Stimulated activated CD4-positive, alpha-beta T cell treated with anti-CD3 and anti-CD28 coated beads, Interleukin-2, amount 100 ng/mL, for 4 hours (primary cell): ENCODE measurements around the gene SLC29A1.

Source experiments
- DNase-seq: peaks from one replicate; pipeline ENCODE4 v3.0.0-alpha.2; 2020; ENCODE audit warnings: low read depth

SLC29A1 gene

DNA sequence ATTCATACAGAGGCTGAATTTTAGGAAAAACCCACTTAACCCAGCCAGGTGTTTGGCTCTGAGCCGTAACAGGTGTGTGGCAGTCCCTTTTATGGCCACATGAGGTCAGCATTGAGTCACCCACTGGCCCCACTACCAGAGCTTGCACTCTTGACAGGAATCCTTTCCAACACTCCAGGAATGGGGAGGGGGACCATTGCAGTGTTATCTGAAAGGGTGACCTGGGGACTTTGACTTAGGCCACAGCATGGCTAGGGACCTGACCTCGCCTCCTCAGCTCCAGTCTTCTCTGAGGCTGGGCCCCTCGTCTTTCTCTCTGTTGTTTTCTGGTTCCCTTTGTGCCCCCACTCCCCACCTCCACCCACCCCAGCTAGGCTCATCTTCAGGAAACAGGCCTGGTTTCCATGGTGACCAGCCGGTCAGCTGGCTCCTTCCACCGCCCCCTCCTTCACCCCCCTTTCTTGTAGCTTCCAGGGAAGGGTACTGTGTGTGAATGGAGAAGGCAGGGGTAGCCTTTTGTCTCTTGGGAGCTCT lies 44.8 kb downstream of the SLC29A1 start:
- DNase-seq = peak; percentile 48

DNA sequence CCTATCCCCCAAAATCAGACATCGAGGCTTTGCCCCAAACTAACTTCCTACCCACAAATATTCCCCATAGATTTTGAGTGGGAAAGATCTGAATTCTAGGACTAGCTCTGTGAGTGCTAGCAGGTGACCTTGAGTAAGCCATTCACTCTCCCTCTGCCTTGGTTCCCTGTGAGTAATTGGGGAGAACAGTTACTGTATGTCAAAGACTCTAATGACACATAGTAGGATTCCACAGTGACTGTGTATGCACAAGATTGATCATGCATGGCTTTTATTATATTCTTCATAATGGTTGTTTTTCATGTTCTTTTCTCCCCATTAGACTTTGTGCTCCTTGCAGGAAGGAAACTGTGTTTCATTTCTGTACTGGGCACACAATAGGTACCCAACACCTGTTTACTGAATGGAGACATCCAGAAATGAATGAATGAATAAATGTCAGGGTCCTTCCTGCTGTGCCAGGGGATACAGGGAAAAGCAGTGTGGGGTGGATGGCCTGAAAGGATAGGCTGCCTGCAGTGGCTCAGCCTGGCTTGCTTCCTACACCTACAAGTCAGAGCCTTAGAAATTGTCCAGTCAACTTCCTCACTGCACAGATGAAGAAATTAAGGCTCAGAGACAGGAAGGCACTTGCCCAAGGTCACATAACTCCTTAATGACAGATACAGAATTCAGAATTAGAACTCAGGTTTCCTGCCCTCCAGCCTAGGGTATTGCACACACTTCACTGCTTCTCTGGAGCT lies 46.0 kb downstream of the SLC29A1 start:
- no peak for DNase-seq

- no peak for DNase-seq
Measured at GRCh38 chr6:44269921-44270525, 46.6 kb downstream of the SLC29A1 start, which contains the start of gene TMEM151B. TSS of gene TMEM151B (plus strand) at chr6:44270450. CDS start at chr6:44270743, 293 bp downstream.

- DNase-seq = no peak
Measured at GRCh38 chr6:44270526-44271405, 47.4 kb downstream of the SLC29A1 start.

- no peak for DNase-seq
Measured at GRCh38 chr6:44271406-44271723, 48.0 kb downstream of the SLC29A1 start.

GRCh38 chr6:44271914-44272313 lies 48.5 kb downstream of the SLC29A1 start:
- DNase-seq = no peak

GRCh38 chr6:44272529-44272928 lies 49.1 kb downstream of the SLC29A1 start:
- no peak for DNase-seq

- DNase-seq = no peak
Measured at GRCh38 chr6:44272999-44273566, 49.7 kb downstream of the SLC29A1 start.

GRCh38 chr6:44273617-44274016 lies 50.2 kb downstream of the SLC29A1 start:
- DNase-seq = no peak

DNA sequence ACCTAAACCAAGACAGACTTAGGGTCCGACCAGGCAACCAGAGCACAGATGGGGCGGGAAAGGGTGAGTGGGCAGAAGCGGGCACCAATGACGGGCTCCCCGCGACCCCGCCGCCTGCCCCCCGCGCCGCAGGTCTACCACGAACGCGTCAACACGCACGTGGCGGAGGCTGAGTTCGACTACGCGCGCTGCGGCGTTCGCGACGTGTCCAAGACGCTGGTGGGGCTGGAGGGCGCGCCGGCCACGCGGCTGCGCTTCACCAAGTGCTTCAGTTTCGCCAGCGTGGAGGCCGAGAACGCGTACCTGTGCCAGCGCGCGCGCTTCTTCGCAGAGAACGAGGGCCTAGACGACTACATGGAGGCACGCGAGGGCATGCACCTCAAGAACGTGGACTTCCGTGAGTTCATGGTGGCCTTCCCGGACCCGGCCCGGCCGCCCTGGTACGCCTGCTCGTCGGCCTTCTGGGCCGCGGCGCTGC lies 51.9 kb downstream of the SLC29A1 start:
- no peak for DNase-seq

DNA sequence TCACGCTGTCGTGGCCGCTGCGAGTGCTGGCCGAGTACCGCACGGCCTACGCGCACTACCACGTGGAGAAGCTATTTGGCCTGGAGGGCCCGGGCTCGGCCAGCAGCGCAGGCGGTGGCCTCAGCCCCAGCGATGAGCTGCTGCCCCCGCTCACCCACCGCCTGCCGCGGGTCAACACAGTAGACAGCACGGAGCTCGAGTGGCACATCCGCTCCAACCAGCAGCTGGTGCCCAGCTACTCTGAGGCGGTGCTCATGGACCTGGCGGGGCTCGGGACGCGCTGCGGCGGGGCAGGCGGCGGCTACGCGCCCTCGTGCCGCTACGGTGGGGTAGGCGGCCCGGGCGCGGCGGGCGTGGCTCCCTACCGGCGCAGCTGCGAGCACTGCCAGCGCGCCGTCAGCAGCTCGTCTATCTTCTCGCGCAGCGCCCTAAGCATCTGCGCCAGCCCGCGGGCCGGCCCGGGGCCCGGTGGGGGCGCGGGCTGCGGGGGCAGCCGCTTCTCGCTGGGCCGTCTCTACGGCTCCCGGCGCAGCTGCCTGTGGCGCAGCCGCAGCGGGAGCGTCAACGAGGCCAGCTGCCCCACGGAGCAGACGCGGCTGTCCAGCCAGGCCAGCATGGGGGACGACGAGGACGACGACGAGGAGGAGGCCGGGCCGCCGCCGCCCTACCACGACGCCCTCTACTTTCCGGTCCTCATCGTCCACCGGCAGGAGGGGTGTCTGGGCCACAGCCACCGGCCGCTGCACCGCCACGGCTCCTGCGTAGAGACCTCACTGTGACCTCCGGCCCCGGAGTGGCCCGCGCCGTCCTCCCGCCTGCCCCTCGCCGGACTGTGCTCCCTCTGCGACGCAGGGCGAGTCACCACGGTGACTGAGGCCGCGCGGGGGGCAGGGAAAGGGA lies 52.6 kb downstream of the SLC29A1 start:
- no peak for DNase-seq

- no peak for DNase-seq
Measured at GRCh38 chr6:44276667-44277640, 53.6 kb downstream of the SLC29A1 start.

DNA sequence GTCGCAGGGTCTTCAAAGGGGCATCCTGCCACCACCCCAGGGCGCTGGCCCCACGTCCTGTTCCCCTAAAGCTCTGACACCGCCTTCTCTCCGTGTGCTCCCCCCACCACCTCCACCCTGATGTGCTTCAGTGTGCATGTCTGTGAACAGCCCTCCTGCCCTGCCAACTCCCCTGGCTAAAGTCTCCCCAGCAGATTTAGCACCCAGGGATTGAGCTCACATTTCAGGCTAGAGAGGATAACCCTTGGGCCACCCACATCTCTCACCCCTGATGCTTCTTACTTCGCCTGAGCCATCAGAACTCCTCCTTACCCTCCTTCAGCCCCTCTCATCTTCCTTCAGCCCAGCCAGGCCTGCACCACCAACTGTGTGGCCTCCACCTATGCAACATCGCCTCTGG lies 54.4 kb downstream of the SLC29A1 start:
- DNase-seq = no peak

GRCh38 chr6:44278315-44278714 lies 54.9 kb downstream of the SLC29A1 start:
- DNase-seq = no peak

GRCh38 chr6:44278774-44279697 lies 55.6 kb downstream of the SLC29A1 start:
- DNase-seq = no peak
